ENCODE data around the gene TXN.

TXN gene

GRCh38 chr9:110256380-110257096 lies at the start of gene TXN:
TSS of gene TXN (minus strand) at chr9:110256507. CDS start at chr9:110256435, 72 bp downstream.
- DNase-seq (ENCODE audit: low spot score), result peak; percentile 92
- no peak for TF ChIP-seq CTCF (IDR thresholded peaks at IDR 0.05; ENCODE audit: borderline replicate concordance, control extremely low read depth, extremely low read depth, insufficient read depth, missing control alignments)
- in situ Hi-C loops (cut with MboI; ENCODE audit: low sequenced_read_pairs, unreplicated experiment), result no loop called here

GRCh38 chr9:110303133-110303532 lies 46.8 kb upstream of the TXN start:
- no peak for TF ChIP-seq CTCF (IDR thresholded peaks at IDR 0.05; ENCODE audit: borderline replicate concordance, control extremely low read depth, extremely low read depth, insufficient read depth, missing control alignments)
- in situ Hi-C loops (cut with MboI; ENCODE audit: low sequenced_read_pairs, unreplicated experiment), result no loop called here
- DNase-seq (ENCODE audit: low spot score), result no peak

- no peak for TF ChIP-seq CTCF (IDR thresholded peaks at IDR 0.05; ENCODE audit: borderline replicate concordance, control extremely low read depth, extremely low read depth, insufficient read depth, missing control alignments)
- DNase-seq (ENCODE audit: low spot score), result no peak
- in situ Hi-C loops (cut with MboI; ENCODE audit: low sequenced_read_pairs, unreplicated experiment), result no loop called here
These were observed 41.8 kb upstream of the TXN start for GRCh38 chr9:110298043-110298605.

GRCh38 chr9:110293248-110293647 lies 36.9 kb upstream of the TXN start:
- TF ChIP-seq CTCF (IDR thresholded peaks at IDR 0.05; ENCODE audit: borderline replicate concordance, control extremely low read depth, extremely low read depth, insufficient read depth, missing control alignments), result no peak
- in situ Hi-C loops (cut with MboI; ENCODE audit: low sequenced_read_pairs, unreplicated experiment), result no loop called here
- no peak for DNase-seq (ENCODE audit: low spot score)

GRCh38 chr9:110291921-110292557 lies 35.7 kb upstream of the TXN start:
- no peak for DNase-seq (ENCODE audit: low spot score)

DNA sequence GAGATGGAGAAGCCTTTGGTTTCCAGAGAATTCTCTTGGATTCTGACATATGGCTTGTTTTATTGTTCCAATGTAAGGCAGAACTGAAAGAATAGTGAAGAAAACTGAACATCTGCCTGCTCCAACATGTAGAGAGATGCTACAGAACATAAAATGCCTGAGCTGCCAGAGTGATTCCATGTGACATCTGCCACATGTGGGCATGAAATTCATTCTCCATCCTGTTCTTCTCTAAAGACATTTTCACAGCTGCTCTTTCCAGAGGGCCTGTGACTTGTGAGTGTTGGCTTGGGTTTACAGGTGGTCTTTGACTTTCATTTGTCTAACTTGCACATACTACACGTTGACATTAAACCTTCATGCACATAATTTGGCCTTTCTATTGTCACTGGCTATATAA lies 33.7 kb upstream of the TXN start:
- DNase-seq (ENCODE audit: low spot score), result no peak
- in situ Hi-C loops (cut with MboI; ENCODE audit: low sequenced_read_pairs, unreplicated experiment), result no loop called here
- TF ChIP-seq CTCF (IDR thresholded peaks at IDR 0.05; ENCODE audit: borderline replicate concordance, control extremely low read depth, extremely low read depth, insufficient read depth, missing control alignments), result no peak

More at GRCh38 chr9:110291921-110292557, 35.7 kb upstream of the TXN start:
- TF ChIP-seq CTCF (IDR thresholded peaks at IDR 0.05; ENCODE audit: borderline replicate concordance, control extremely low read depth, extremely low read depth, insufficient read depth, missing control alignments), result no peak
- in situ Hi-C loops (cut with MboI; ENCODE audit: low sequenced_read_pairs, unreplicated experiment), result no loop called here
